Upper lobe of right lung (tissue), 1 donor: ENCODE measurements around the gene LITAFD. TPM values are rescaled to one million over a fixed set of nuclear protein-coding genes. Genes with fewer than 3 reads are reported as not detected.

Experiments
- ATAC-seq: fragments of 200-7000 bp; cut with Tn5 transposase; one replicate; pipeline ENCODE4 v1.9.1; 2020; ENCODE audit warnings: mild to moderate bottlenecking, moderate library complexity
- DNase-seq: peaks from one replicate; pipeline ENCODE4 v3.0.0-alpha.2; 2020
- H3K27ac ChIP-seq: fragments of 200-600 bp; one replicate; pipeline ENCODE4 v1.8.0; 2022
- H3K27me3 ChIP-seq: fragments of 200-600 bp; one replicate; pipeline ENCODE4 v1.8.0; 2022; ENCODE audit warnings: mild to moderate bottlenecking
- H3K36me3 ChIP-seq: fragments of 200-600 bp; one replicate; pipeline ENCODE4 v1.8.0; 2022
- H3K4me1 ChIP-seq: fragments of 200-600 bp; one replicate; pipeline ENCODE4 v1.8.0; 2022
- H3K4me3 ChIP-seq: fragments of 200-600 bp; one replicate; pipeline ENCODE4 v1.8.0; 2022; ENCODE audit warnings: mild to moderate bottlenecking
- H3K9me3 ChIP-seq: fragments of 200-600 bp; one replicate; pipeline ENCODE4 v1.8.0; 2022
- CTCF ChIP-seq: fragments of 200-600 bp; IDR thresholded peaks from one replicate; pipeline ENCODE4 v1.8.0; 2022; ENCODE audit warnings: antibody characterized with exemption
- intact Hi-C: fragments of 100-400 bp; cut with DNase I; formaldehyde crosslinking; loops from one replicate; pipeline ENCODE4 v1.11.0; 2022
- total RNA-seq: library from RNA; stranded (reverse); fragmentation: NEBNext Ultra II Directional; extraction: Animal tissue kit (Norgen Biotek cat#: 25700); gene quantifications from one replicate; pipeline ENCODE4 v1.2.1, GENCODE V29; 2021
- donor health status: DM: no; HTN: yes; CAD: no; lungs with severe emphysema.

LITAFD gene
- total RNA-seq, 1 donor from 2014 or later = not detected

- intact Hi-C loops = loop anchor here (10.0 kb wide), 1 partner anchor 55 kb away; no protein-coding TSS in a partner anchor
- Histone ChIP-seq H3K27ac (peak overlapping the region; percentile 59), H3K4me1 (peaks cover 52% of the 10 kb centered on the region)
These were observed 22.0 kb upstream of the LITAFD start for GRCh38 chr16:8859913-8860881.

GRCh38 chr16:8861563-8862308 is 20.4 kb upstream of the LITAFD start:
- DNase-seq (no peak), ATAC-seq (peak; percentile 47)
- Histone ChIP-seq H3K4me3 (peak overlapping the region; percentile 14), H3K36me3 (peaks cover 18% of the 10 kb centered on the region), H3K27me3 (no peaks in the 10 kb centered on the region), H3K27ac (peak overlapping the region; percentile 59), H3K4me1 (peaks cover 60% of the 10 kb centered on the region), H3K9me3 (no peaks in the 10 kb centered on the region)
- intact Hi-C loops = loop anchor here (10.0 kb wide), 1 partner anchor 57 kb away; no protein-coding TSS in a partner anchor
- no peak for TF ChIP-seq CTCF

More at GRCh38 chr16:8859913-8860881, 22.0 kb upstream of the LITAFD start:
- Histone ChIP-seq H3K36me3 (peaks cover 32% of the 10 kb centered on the region), H3K4me3 (no peak overlapping the region), H3K9me3 (no peaks in the 10 kb centered on the region), H3K27me3 (no peaks in the 10 kb centered on the region)
- TF ChIP-seq CTCF = no peak
- ATAC-seq (peak; percentile 34), DNase-seq (no peak)

- Histone ChIP-seq H3K27ac (peak overlapping the region; percentile 36), H3K27me3 (no peaks in the 10 kb centered on the region)
These were observed 19.6 kb upstream of the LITAFD start for GRCh38 chr16:8862309-8863130.

GRCh38 chr16:8863594-8864424 is 18.3 kb upstream of the LITAFD start:
- intact Hi-C loops = loop anchor here (10.0 kb wide), 1 partner anchor 59 kb away; no protein-coding TSS in a partner anchor
- H3K27me3 ChIP-seq = no peaks in the 10 kb centered on the region
- H3K36me3 ChIP-seq = peaks cover 5% of the 10 kb centered on the region
- DNase-seq = no peak
- H3K27ac ChIP-seq = peak overlapping the region; percentile 36
- ATAC-seq = peak; percentile 11
- TF ChIP-seq CTCF = peak; percentile 15
- peaks cover 52% of the 10 kb centered on the region for H3K4me1 ChIP-seq
- no peak overlapping the region for H3K4me3 ChIP-seq
- H3K9me3 ChIP-seq = no peaks in the 10 kb centered on the region

More at GRCh38 chr16:8862309-8863130, 19.6 kb upstream of the LITAFD start:
- H3K36me3 ChIP-seq = peaks cover 18% of the 10 kb centered on the region
- no peak for ATAC-seq
- H3K4me1 ChIP-seq = peaks cover 60% of the 10 kb centered on the region
- H3K4me3 ChIP-seq = no peak overlapping the region
- no peak for TF ChIP-seq CTCF
- intact Hi-C loops = loop anchor here (10.0 kb wide), 1 partner anchor 58 kb away; no protein-coding TSS in a partner anchor
- H3K9me3 ChIP-seq = no peaks in the 10 kb centered on the region
- DNase-seq = no peak
